Left forelimb (tissue), 1 donor: Measurements from ENCODE around the gene VAT1L.
A peak's percentile ranks its signal among the peaks of the same experiment; 100 is the strongest.

Experiments used
- DNase-seq: peaks from one replicate; pipeline ENCODE4 v3.0.0-alpha.2; 2018; ENCODE audit warnings: low spot score

Gene VAT1L

GRCh38 chr16:77869997-77870813 lies 81.8 kb downstream of the VAT1L start:
- DNase-seq = no peak

GRCh38 chr16:77871932-77872331 lies 83.6 kb downstream of the VAT1L start:
- DNase-seq = no peak

- DNase-seq = no peak
These were observed 84.7 kb downstream of the VAT1L start for GRCh38 chr16:77873066-77873465.

GRCh38 chr16:77874347-77874746 lies 86.0 kb downstream of the VAT1L start:
- no peak for DNase-seq

- DNase-seq = no peak
These were observed 88.4 kb downstream of the VAT1L start for GRCh38 chr16:77876776-77877175.

- no peak for DNase-seq
These were observed 89.5 kb downstream of the VAT1L start for GRCh38 chr16:77877712-77878347.

GRCh38 chr16:77881355-77882030 lies 93.1 kb downstream of the VAT1L start:
- DNase-seq = peak; percentile 4

- DNase-seq = no peak
These were observed 94.0 kb downstream of the VAT1L start for GRCh38 chr16:77882358-77882757.

- peak; percentile 5 for DNase-seq
These were observed 97.4 kb downstream of the VAT1L start for GRCh38 chr16:77885571-77886295.

- DNase-seq = no peak
These were observed 100.5 kb downstream of the VAT1L start for GRCh38 chr16:77888871-77889270.

- DNase-seq = no peak
These were observed 101.7 kb downstream of the VAT1L start for GRCh38 chr16:77890075-77890474.

- no peak for DNase-seq
These were observed 105.8 kb downstream of the VAT1L start for GRCh38 chr16:77894162-77894561.

- DNase-seq = peak; percentile 53
These were observed 107.6 kb downstream of the VAT1L start for GRCh38 chr16:77895962-77896361.

- peak; percentile 34 for DNase-seq
These were observed 108.2 kb downstream of the VAT1L start for GRCh38 chr16:77896415-77897128.

GRCh38 chr16:77897129-77897437 lies 108.7 kb downstream of the VAT1L start:
- no peak for DNase-seq

- DNase-seq = no peak
These were observed 109.7 kb downstream of the VAT1L start for GRCh38 chr16:77897831-77898605.

- DNase-seq = no peak
These were observed 110.4 kb downstream of the VAT1L start for GRCh38 chr16:77898671-77899211.

- DNase-seq = no peak
These were observed 111.1 kb downstream of the VAT1L start for GRCh38 chr16:77899416-77899815.

- no peak for DNase-seq
These were observed 117.1 kb downstream of the VAT1L start for GRCh38 chr16:77905374-77905920.

- DNase-seq = no peak
These were observed 121.7 kb downstream of the VAT1L start for GRCh38 chr16:77910021-77910420.
